ENCODE results near the gene VAV2.
"Not testable (repeated sequence)": the region's sequence is repeated elsewhere in the genome, so short reads cannot be mapped to it uniquely, and the experiment has no call there.

Gene VAV2

GRCh38 chr9:133777068-133777791, 214.9 kb downstream of the VAV2 start:
- no peak for DNase-seq

- DNase-seq, result no peak
Observed at GRCh38 chr9:133775951-133776905, 215.9 kb downstream of the VAV2 start.

GRCh38 chr9:133775291-133775690, 216.8 kb downstream of the VAV2 start:
- no peak for DNase-seq

- no peak for DNase-seq
Observed at GRCh38 chr9:133774799-133775198, 217.3 kb downstream of the VAV2 start.

- no peak for DNase-seq
Observed at GRCh38 chr9:133773889-133774655, 218.1 kb downstream of the VAV2 start.

- DNase-seq, result no peak
Observed at GRCh38 chr9:133772581-133772980, 219.5 kb downstream of the VAV2 start.

- no peak for DNase-seq
Observed at GRCh38 chr9:133771486-133772482, 220.3 kb downstream of the VAV2 start.

GRCh38 chr9:133770076-133770777, 221.9 kb downstream of the VAV2 start:
- DNase-seq, result no peak

- no peak for DNase-seq
Observed at GRCh38 chr9:133769511-133770075, 222.5 kb downstream of the VAV2 start.

- DNase-seq, result no peak
Observed at GRCh38 chr9:133768859-133769510, 223.1 kb downstream of the VAV2 start.

- no peak for DNase-seq
Observed at GRCh38 chr9:133768371-133768858, 223.7 kb downstream of the VAV2 start.

- DNase-seq, result no peak
Observed at GRCh38 chr9:133767625-133768024, 224.5 kb downstream of the VAV2 start.

GRCh38 chr9:133767008-133767407, 225.1 kb downstream of the VAV2 start:
- DNase-seq, result no peak

- not testable (repeated sequence) for DNase-seq
Observed at GRCh38 chr9:133766234-133766633, 225.9 kb downstream of the VAV2 start.

GRCh38 chr9:133763272-133764183, 228.6 kb downstream of the VAV2 start:
- no peak for DNase-seq

- DNase-seq, result no peak
Observed at GRCh38 chr9:133762488-133763271, 229.4 kb downstream of the VAV2 start.

GRCh38 chr9:133761641-133762248, 230.4 kb downstream of the VAV2 start:
- DNase-seq, result no peak

Measured in activated gamma-delta T cell treated with Interleukin-2 at 50 U/mL for 16 hours (primary cell).